HG02623 (cell line): Measurements from ENCODE around the gene PRKCA.
"Not testable (repeated sequence)": the region's sequence is repeated elsewhere in the genome, so short reads cannot be mapped to it uniquely, and the experiment has no call there.

ENCODE experiments used
- ATAC-seq: cut with Tn5 transposase; IDR thresholded peaks from one replicate; pipeline ENCODE4 v1.9.1; 2021; ENCODE audit warnings: moderate library complexity; ENCODE audit not compliant: unreplicated experiment

The PRKCA gene

DNA sequence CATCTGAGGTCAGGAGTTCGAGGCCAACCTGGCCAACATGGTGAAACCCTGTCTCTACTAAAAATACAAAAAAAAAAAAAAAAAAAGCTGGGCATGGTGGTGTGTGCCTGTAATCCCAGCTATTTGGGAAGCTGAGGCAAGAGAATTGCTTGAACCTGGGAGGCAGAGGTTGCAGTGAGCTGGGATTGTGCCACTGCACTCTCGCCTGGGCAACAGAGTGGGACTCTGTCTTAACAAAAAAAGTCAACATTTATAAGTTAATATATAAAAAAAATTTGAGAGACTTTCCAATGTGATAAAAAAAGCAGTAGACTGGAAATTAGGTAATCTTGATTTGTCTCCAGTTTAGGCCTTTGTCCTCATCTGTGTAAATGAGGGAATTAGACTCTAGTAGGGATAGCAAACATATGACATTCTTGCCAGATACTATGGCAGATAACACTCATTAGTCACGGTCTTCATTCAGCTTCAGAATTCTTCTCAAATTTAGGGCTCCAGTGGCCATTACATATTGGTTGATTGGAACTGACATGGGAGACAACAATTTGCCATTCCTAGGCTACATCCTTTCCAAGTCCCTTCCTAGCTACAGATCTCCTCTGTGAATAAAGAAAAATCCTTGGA is 22.1 kb downstream of the PRKCA start:
- not testable (repeated sequence) for ATAC-seq

DNA sequence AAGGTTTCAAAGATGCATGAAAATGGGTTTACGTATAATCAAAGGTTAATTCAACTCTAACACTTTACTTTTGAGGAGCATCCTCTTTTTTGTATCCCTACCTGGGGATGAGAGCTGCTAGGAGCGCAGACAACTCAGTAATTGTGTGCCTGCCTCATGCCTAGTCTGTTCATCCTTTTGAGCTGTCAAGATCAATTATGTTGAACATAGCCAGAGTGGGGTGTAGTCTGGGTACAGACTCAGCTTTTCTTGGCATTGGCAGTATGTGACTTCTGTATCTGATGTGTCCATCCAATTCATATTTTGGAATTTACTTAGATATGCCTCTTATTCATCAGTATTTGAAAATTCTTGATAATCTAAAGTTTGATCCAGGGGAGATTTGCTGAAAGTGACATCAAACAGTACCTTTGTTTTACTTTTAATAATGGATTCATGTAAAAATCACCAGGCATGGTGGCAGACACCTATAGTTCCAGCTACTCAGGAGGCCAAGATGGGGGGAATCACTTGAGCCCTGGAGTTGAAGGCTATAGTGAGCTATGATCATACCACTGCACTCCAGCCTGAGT is 24.1 kb downstream of the PRKCA start:
- no peak for ATAC-seq

DNA sequence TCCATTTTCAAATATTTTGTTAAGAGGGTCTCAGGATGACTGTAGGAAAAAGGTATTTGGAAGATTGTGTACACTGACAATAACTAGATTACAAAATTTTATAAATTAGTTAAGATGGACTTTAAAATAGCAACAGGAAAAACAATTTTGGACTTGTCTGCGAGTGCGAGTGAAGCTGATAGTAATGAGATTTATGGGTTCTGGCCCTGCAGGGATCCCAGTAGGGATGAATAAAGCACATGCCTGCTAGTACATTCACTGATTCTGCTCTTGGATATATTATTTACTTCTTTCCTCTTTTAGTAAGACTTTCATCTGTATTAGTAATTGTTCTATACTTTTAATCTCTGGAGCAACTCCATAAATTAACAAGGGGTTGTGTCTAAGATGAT is 28.2 kb downstream of the PRKCA start:
- ATAC-seq, result no peak

DNA sequence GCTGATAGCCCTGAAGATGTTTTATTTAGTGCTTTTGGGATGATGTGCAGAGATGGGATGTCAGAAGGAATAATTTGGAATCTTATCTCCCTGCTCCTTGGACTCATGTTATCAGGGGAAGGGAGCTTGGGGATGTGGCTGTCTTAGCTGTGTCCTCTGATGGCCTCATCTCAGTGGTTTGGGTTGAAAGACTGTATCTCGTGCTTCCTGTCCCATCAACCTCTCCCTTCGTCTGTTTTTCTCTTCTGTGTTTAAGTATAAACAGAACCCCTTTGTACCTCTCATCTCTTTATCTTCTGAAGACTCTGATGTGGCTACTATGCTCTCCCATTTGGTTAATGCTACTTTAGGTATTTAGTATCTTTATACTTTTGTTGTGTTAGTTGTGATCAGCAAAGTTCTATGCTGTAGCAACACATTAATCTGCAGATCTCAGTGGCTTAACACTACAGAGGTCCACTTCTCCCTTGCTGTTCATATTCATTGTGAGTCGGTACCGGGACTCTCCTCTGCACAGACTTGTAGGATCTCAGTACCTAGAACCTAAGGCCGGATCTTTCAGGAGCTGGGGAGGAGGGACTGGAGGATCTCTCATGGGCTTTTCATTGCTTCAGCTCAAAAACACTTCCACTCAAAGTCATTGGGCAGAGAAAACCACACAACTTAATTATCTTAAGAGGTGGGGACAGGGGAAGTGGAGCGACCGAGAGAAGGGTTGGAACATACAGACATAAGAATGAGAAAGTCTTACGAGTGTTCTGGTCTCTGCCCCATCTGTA is 28.8 kb downstream of the PRKCA start:
- ATAC-seq, result no peak

DNA sequence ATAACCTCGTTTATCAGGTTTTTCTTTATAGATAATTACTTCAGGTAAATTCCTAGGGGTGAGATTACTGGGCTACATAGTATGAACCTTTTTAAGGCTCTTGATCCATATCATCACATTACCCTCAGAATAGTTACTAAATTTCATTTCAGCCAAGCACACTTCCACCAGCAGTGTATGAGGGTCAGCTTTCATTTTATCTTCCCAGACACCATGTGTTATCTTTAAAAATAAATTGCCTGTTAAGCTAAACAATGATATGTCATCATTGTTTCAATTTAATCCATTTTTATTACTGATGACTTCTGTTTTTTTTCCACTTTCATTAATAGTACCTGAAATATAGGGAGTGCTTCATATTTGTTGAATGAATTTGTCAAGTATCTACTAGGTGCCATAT is 33.4 kb downstream of the PRKCA start:
- no peak for ATAC-seq

DNA sequence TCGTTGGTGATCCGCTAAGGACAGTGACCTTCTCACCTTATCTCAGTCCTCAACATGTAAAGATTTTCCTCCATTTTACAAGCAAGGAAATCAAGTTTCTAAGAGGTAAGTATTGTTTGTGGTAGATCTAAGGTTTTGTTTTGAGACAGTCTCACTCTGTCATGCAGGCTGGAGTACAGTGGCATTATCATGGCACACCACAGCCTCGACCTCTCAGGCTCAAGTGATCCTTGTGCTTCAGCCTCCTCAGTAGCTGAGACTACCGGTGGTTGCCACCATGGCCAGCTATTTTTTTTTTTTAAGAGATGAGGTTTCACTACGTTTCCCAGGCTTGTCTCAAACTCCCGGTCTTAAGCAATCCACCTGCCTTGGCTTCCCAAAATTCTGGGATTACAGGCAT is 34.9 kb downstream of the PRKCA start:
- ATAC-seq, result no peak

DNA sequence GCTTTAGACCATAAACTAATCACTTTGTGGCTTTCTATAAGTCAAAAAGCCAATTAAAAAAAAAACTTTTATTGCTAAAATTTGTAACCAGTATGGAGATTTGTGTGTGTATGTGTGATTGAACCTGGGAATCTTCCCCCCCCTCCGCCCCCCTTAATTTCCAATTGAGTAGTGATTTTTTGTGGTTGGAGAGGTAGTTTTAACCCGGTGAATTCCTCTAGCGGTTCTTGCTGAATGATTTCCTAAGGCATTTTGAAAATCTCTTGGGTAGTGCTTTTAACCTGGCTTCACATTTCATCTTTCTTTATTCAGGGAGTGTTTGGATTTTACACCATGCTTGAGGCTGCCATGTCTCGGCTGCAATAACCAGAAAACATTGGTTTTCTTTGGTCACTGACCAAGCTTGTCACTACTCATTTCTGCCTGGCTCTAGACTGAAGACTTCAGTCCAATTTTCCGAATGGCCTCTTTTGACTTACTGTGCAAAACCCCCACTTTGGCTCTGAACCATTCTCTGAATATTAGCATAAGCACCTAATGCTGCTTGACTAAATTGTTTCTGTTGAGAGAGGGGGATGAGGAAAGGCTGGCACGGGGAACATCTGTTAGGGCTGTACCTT is 35.6 kb downstream of the PRKCA start:
- ATAC-seq, result no peak

DNA sequence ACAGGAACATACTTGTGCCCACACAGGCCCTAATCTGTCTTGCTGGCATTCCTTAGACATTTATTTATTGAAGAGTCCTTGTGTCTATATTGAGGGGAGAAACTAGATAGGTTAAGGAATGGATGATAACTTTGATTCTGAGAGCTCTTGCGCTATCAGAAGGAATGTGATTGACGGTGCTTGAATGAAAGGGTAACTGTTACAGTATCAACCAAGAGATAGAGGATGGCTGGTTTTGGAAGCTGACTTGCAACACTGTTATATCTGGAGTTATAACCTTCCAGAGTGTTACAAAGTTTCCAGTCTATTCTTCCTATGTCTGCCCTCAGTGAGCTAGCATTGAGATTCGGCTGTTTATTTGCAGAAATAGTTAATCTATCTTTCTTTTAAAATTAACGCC is 36.5 kb downstream of the PRKCA start:
- no peak for ATAC-seq

DNA sequence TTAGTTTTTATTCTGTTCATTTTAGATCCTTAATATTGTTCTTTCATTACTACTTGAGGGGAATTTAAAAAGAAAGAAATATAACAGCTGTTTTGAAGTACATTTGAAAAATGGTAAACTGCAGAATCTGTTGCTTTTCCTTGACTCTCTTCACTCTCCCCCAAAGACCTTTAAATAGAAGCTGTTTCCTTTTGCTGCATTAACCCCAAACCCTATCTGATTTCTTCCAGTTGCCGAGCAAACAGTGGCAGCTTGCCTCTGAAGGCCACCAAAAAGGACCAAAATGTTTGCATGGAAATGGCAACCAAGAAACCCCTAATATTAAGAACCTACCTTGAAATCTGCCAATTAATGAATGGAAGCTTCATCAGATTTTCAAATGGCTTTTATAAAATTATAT is 37.1 kb downstream of the PRKCA start:
- no peak for ATAC-seq

DNA sequence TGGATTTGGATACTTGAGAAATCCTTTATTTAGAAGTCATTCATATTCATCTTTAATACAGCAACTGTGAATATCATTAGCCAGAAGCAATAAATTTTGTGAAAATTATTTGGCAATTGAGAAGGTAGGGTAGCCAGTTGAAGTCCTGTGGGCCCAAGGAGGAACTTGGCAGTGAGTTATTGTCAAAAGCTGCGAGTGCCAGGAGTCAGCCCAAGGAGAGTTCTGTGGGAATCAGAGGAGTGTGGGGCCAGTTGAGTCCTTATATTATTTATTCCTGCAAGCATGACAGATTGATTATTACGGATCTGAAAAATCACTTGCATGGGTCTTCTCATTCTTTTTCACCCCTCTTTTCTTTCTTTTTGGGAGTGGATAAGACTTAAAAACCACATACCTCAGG is 38.3 kb downstream of the PRKCA start:
- no peak for ATAC-seq

DNA sequence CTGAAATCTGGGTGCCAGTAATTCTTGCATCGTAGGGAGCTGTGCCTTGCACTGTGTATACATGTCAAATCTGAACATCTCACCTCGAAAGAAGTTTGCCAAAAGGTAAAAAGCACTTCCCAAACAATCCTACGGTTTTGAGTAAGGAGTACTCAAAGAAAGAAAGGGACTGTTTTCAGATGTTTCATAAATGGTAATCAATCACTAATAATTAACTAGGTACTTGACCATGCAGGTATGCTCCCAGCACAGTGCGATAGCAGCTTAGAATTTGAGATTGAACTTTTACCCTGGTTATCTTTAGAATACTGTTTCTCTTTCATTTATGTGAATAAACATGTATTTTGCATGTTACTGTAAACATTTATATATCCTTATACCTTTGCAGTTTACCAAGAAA is 39.0 kb downstream of the PRKCA start:
- ATAC-seq, result no peak

DNA sequence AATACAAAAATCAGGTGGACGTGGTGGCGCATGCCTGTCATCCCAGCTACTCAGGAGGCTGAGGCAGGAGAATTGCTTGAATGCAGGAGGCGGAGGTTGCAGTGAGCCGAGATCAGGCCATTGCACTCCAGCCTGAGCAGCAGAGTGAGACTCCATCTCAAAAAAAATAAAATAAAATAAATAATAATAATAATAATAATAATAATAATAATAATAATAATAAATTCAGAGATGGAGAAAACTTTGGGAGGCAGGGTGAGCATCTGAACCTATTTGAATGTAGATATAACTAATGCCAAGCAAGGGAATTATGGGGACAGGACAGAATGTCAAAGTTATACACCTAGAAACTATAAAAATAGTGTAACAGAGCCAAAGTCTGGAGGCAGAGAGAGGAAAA is 39.9 kb downstream of the PRKCA start:
- not testable (repeated sequence) for ATAC-seq

DNA sequence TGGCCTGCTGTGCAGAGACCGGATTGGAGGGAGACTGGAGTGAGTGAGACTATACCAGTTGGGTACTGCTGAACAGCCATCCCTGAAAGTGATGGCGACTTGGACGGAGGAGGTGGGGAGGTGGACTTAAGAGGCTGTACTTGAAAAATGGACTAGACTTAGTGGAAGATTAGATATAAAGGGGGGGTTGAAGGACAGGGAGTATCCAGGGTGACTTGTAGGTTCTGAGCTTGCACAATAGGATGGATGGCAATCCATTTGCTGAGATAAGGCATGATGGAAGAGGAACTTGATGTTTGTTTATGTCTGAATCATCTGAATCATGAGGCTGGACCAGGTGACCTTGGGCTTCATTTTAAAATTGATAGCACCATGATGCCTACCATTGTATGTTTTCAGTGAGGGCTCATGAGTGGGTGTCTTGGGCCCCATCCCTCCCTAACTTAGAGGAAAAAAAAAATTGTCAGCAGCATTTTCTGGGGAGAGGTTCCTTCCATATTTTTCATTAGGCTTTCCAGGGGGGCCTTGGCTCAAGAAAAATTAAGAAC is 41.2 kb downstream of the PRKCA start:
- no peak for ATAC-seq

DNA sequence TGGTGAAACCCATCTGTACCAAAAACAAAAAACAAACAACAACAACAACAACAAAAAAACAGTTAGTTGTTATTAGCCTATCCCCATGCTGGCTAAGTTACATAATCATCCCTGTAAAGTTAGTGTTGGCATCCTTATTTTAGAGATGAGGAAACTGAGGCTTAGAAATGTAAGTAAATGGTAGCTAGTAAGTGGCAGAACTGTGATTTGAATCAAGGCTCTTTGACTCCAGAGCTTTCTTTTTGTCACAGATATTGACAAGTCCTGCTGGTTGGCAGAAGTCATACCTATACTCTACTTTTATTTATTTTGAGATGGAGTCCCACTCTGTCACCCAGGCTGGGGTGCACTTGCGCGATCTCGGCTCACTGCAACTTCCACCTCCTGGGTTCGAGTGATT is 42.1 kb downstream of the PRKCA start:
- no peak for ATAC-seq

DNA sequence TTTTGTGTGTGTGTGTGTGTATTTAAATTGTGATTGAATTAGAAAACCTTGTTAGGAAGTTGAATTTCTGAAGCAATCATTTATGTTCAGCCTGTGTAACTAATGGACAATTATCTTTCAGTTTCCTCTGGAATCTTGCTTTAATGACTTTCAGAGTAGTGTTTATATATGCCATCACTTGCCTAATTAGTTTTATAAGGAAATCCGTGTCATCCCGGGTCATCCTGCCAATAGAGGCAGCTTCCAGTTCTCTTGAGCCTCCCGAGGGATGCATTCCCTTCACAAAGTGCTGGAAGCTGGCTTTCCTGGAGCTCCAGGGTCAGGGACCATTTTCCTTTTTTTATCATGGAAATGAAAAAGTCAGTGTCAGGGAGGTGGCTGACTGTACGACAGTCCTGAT is 42.9 kb downstream of the PRKCA start:
- ATAC-seq, result no peak

DNA sequence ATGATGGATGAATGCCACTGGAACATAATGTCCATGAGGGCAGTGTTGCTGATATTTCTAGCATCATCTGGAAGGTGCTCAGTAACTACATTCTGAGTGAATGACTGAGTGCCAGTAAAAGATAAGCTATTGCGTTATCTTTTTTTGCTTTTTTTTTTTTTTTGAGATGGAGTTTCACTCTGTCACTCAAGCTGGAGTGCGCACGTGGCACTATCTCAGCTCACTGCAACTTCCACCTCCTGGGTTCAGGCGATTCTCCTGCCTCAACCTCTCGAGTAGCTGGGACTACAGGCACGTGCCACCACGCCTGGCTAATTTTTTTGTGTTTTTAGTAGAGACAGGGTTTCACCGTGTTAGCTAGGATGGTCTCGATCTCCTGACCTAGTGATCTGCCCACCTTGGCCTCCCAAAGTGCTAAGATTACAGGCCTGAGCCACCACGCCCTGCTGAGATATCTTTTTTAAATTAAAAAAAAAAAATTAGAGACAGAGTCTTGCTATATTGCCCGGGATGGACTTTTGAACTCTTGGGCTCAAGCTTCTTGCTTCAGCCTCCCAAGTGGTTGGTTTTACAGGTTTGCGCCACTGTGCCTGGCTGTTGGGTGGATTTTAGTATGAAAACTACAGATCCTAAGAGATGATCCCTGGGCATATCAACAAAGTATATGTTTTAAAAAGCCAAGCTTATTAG is 43.7 kb downstream of the PRKCA start:
- ATAC-seq, result not testable (repeated sequence)

DNA sequence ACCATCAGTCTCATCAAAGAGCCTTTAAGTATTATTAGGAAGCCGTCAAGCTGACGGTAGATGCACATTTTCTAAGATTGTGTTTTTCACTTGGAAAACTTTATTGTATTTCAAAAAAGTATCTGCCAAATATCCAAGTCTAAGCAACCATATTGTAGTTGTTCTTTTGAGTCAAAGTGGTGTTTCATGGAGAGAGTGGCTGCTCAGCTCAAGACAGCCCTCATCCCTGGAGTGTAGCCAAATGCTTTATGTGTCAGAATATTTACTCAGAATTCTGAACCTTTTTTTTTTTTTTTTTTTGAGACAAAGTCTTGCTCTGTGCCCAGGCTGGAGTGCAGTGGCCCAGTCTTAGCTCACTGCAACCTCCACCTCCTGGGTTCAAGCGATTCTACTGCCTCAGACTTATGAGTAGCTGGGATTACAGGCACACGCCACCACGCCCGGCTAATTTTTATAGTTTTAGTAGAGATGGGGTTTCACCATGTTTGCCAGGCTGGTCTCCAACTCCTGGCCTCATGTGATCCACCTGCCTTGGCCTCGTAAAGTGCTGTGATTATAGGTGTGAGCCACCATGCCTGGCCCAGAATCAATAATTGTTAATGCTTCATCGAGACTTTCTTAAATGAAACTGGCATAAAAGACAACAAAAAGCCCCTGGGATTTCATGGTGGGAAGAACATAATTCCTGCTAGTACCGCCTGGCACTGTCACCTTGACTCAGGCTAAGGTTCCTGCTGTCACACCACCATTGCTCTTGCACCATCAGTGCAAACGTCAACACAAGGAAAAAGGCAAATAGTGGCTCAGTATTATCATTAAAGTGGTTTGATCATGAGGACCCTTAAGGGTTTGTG is 45.5 kb downstream of the PRKCA start:
- no peak for ATAC-seq

DNA sequence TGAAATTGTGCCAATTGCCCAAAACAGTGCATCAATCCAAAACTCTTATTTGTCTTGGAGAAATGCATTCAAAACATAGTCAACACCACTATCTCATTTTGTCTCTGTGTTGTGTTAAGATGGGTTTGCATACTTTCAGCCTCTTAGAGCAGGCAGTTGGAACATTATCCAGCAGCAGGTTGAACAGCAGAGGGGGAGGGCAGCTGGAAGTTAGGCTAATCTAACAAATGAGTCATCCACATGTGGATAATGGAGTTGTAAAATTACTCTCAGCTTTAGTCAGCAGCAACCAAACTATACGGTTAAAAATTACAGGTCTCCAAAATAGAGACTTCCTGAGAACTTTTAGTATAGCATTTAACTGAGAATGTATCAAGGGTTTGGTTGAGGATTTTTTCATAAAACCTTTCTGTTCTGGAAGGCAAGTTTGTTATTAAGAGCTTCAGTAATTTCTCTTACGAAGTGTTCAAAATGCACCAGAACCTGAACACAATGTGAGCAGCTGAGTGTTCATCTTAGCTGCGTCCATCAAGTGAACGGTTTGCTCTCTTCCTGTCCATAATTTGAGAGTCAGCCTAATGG is 46.3 kb downstream of the PRKCA start:
- ATAC-seq, result no peak

DNA sequence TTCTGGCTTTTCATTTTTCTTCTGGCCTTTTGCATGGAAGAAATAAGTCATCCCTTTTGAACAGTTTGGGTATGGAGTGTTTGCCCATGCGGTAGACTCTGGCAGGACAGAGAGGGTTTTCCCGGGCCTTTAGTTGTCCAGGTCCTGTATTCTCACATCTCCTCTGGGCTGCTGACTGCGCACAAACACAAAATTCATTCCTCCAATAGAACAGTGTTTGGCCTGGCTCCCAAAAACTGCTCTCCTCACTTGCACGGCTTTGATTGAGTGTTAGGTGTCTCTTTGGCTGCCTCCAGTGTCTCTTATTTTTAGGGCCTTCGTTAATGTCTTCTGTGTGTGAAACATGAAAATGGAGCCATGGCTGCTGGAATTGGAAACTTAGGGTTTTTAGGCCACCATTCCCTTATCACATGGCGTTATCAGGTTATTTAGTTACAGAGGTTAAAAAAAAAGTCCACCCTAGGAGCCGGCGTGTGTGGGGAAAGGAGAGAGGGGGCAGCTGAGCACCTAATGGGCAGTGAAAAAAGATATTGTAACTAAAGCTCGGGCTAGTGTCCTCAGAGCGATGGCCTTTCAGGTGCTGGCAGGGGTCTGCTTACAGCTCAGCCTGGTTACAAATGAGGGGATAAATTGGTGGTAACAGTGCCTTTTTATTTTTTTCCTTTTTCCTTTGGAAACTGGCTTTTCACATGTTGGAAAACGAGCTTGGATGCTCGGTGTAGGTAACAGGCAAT is 47.3 kb downstream of the PRKCA start:
- ATAC-seq, result no peak
